Omental fat pad (tissue), 4 donors: ENCODE results near the gene ST6GALNAC6. TPM values are rescaled to one million over a fixed set of nuclear protein-coding genes. Genes with fewer than 3 reads are reported as not detected.
"Not testable (repeated sequence)": the region's sequence is repeated elsewhere in the genome, so short reads cannot be mapped to it uniquely, and the experiment has no call there.

Source experiments
- ATAC-seq: fragments of 150-250 bp; one replicate; pipeline ENCODE4 v1.9.1; 2016; ENCODE audit warnings: mild to moderate bottlenecking, moderate library complexity; ENCODE audit not compliant: low FRiP score
- DNase-seq: peaks from one replicate; pipeline ENCODE4 v3.0.0-alpha.2; 2019; ENCODE audit warnings: low spot score
- total RNA-seq, 4 donors: library from RNA; depleted of rRNA; stranded (reverse); fragments of >200 nt; gene quantifications; one replicate each; pipeline ENCODE4 v1.1.0, GENCODE V29; 2016
- TF ChIP-seq, protein P1 (sequence below), 3 donors: fragments of 450-650 bp; IDR thresholded peaks; one replicate each; pipeline ENCODE4 v1.5.1; 2016 to 2017; ENCODE audit warnings: antibody characterized with exemption in 3 of 3, mild to moderate bottlenecking in 3 of 3, moderate library complexity in 2 of 3

The ST6GALNAC6 gene
- total RNA-seq, 4 donors from 2014 or later, result 138 to 213 (median 155) TPM

DNA sequence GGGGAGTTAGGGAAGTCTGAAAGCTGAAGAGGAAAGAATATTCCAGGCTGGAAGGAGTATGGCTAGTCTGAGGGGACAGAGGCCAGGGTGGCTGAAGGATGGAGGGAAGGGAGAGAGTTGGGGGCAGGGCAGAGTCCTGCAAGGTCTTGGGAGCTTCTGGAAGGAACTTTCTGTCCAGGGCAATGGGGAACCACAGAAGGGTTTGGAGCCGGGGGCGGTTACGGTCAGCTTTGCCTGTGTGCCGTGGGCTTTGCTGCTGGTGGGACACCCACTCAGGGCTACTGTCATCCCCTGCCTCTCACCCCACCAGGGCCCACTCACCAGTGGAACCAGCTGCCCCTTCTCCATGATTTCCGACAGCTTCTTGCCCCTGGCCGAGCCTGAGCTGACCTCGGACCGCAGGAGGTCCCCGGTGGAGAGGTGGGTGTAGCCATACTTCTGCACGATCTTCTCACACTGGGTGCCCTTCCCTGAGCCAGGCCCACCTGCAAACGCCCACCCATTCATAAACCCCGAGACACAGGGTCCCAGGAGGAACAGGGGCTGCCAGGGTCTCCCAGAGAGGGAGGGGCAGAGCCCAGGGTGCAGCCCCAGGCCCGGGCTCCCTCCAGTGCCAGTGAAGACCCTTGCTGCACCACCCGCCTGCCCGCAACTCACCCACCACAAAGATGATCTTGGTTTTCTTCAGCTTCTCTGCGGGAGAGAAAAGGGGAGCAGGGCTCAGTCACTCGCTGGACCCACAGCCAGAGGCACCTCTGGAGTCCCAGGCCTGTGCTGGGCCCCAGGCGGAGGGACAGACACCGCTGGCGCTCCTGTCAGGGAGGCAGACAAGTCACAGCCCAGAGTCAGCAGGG is 26.8 kb downstream of the ST6GALNAC6 start:
- TF ChIP-seq, protein P1, sequence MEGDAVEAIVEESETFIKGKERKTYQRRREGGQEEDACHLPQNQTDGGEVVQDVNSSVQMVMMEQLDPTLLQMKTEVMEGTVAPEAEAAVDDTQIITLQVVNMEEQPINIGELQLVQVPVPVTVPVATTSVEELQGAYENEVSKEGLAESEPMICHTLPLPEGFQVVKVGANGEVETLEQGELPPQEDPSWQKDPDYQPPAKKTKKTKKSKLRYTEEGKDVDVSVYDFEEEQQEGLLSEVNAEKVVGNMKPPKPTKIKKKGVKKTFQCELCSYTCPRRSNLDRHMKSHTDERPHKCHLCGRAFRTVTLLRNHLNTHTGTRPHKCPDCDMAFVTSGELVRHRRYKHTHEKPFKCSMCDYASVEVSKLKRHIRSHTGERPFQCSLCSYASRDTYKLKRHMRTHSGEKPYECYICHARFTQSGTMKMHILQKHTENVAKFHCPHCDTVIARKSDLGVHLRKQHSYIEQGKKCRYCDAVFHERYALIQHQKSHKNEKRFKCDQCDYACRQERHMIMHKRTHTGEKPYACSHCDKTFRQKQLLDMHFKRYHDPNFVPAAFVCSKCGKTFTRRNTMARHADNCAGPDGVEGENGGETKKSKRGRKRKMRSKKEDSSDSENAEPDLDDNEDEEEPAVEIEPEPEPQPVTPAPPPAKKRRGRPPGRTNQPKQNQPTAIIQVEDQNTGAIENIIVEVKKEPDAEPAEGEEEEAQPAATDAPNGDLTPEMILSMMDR (IDR thresholded peaks at IDR 0.05), result no peak
- no peak for DNase-seq
- no peak for ATAC-seq

DNA sequence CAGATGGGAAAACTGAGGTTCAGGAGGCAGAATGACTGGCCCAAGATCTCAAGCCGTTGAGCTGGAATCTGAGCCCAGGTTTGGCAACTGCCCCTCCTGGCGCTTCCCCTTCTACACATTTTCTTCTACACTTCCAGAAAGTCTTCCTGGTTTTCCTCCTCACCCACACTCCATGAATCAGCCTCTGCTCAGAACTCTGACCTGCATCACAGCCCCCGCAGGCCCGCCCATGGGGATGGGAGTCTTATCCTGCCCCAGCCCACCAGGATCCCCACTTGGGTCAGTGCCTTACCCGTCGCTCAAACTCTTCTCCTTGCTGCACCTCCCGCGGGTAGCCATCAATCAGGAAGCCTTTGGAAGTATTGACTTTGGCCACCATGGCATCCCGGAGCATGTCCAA is 27.9 kb downstream of the ST6GALNAC6 start:
- DNase-seq (no peak), ATAC-seq (no peak)
- TF ChIP-seq, protein P1 (IDR thresholded peaks at IDR 0.05), result no peak

DNA sequence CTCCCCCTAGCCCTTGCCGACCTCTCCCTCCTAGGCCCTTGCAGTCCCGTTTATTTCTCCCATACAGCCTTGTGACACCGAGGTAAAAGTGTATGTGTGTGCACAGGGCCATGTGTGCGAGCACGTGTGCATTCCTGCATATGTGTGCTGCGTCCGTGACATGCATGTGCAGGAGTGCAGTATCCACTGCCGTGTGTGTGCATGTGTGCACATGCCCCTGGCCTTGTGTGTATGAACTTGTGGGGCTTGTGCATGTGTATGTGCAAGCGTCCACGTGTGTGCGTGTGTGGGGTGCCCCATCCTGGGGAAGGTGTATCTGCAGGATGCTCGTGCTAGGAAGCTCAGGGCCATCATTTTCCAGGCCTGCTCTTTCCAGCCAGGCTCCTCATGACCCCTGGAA is 28.5 kb downstream of the ST6GALNAC6 start:
- TF ChIP-seq, protein P1 (IDR thresholded peaks at IDR 0.05), result no peak
- DNase-seq (no peak), ATAC-seq (no peak)

DNA sequence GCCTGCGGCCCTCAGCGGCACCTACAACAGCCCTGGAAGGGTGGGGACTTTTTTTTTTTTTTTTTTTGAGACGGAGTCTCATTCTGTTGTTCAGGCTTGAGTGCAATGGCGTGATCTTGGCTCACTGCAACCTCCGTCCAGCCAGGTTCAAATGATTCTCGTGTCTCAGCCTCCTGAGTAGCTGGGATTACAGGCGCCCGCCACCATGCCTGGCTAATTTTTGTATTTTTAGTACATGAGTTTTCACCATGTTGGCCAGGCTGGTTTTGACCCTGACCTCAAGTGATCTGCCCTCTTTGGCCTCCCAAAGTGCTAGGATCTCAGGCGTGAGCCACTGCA is 29.3 kb downstream of the ST6GALNAC6 start:
- ATAC-seq, DNase-seq: not testable (repeated sequence)

DNA sequence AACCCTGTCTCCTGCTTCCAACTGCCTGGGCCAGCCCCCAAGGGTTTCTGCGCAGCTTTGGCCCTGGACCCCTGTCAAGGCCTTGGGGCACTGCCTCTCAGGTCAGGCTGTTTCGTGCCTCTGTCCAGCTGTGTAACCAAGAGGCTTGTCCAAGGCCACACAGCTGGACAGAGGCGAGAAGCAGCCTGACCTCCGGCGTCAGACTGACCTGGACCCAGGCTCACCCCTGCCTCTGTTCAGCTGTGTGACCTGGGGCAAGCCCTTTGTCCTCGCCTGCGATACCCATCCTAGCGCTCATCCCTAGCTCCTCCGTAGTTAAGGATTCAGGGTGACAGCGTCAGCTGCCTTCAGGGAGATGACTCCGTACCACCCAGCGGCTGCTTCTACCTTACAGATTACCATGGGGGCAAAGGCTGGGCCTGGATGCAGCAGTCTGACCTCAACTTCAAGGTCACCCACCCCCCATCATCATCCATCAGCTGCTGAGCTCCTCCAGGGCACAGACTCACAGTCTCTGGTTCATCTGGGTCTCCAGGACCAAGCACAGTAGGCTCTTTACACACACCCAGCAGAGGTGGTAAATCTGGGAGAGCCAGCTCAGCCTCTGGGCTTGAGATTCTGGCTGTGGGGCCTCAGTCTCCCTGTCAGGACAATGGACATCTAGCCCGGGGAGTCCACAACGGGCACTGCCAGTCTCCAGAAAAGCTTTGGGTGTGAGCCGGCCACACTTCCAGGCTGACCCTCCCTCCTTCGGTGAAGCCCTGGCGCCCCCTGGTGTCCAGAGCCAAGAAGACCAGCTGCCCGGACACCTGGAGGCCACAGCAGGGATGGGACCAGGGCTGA is 29.9 kb downstream of the ST6GALNAC6 start:
- TF ChIP-seq, protein P1 (IDR thresholded peaks at IDR 0.05), result peak in 2 of 3 donors; percentile 73 to 92
- ATAC-seq (peak; percentile 51), DNase-seq (peak; percentile 78)

DNA sequence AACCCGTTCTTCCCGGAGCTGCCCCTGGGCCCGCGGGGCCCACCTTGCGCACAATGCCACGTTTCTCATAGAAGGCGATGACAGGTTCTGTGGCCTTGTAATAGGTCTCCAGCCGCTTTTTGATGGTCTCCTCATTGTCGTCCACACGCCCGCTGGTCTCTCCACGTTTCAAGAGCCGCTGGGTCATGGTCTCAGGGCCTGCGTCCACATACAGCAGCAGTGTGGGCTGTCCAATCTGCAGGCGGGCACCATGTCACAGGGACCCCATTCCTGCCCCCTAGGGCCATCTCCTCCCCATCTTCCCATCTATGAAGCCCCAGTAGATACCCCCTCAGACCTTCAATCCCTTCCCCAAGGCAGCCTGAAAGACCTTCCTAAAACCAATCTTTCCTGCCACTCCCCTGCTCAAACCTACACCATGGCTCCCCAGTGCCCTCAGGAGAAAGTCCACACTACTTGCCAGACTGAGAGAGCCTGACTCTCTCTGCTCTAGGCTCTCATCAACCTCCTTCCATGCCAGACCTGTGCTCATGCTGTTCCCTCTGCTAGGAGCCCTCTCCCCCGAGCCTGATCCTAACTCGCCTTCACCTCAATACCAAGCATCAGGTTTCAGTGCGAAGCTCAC is 31.0 kb downstream of the ST6GALNAC6 start:
- TF ChIP-seq, protein P1 (IDR thresholded peaks at IDR 0.05), result no peak
- peak; percentile 7 for ATAC-seq
- DNase-seq, result no peak
